GM10248 (cell line): Measurements from ENCODE around the gene AGBL5.

Experiments used
- CTCF ChIA-PET: fragments of 300-600 bp; sonication (Branson Sonifier 250); formaldehyde crosslinking; extraction: SDS; loops from one replicate; lab custom pipeline; 2021; ENCODE audit warnings: antibody characterized with exemption; lab: Yijun Ruan, JAX
- POLR2A ChIA-PET: fragments of 350-650 bp; sonication (Branson Sonifier 250); formaldehyde crosslinking; extraction: SDS; loops from one replicate; lab custom pipeline; 2020; ENCODE audit warnings: antibody characterized with exemption; lab: Yijun Ruan, JAX
- DNase-seq: peaks from one replicate; pipeline ENCODE4 v3.0.0; 2012; ENCODE audit errors: extremely low spot score
- CTCF ChIP-seq: IDR thresholded peaks from 2 replicates; pipeline ENCODE4 v1.5.1; 2012; ENCODE audit warnings: mild to moderate bottlenecking, low read depth; ENCODE audit errors: extremely low read depth, missing control alignments, control extremely low read depth

AGBL5 gene

GRCh38 chr2:27007416-27008374, 43.8 kb upstream of the AGBL5 start:
- no peak for DNase-seq
- TF ChIP-seq CTCF: no peak
- CTCF ChIA-PET: interaction anchor here (1.0 to 5.8 kb wide), 4 partner anchors 9 to 65 kb away, joined by 3 to 22 read pairs (median 7); no protein-coding TSS in a partner anchor
- POLR2A ChIA-PET: no interaction called here

- no peak for DNase-seq
- POLR2A ChIA-PET: no interaction called here
- CTCF ChIA-PET: interaction anchor here (12.3 kb wide), 1 partner anchor 47 kb away, joined by 244 read pairs; no protein-coding TSS in a partner anchor
- TF ChIP-seq CTCF: no peak
Observed at GRCh38 chr2:27008678-27009077, 42.8 kb upstream of the AGBL5 start.

GRCh38 chr2:27009083-27009482, 42.4 kb upstream of the AGBL5 start:
- ChIA-PET POLR2A (no interaction called here), CTCF (interaction anchor here (0.8 to 12.3 kb wide), 3 partner anchors 47 to 72 kb away, joined by 3 to 244 read pairs (median 3); no protein-coding TSS in a partner anchor)
- TF ChIP-seq CTCF: no peak
- no peak for DNase-seq

- no peak for TF ChIP-seq CTCF
Observed at GRCh38 chr2:27009716-27010115, 41.8 kb upstream of the AGBL5 start.

GRCh38 chr2:27010139-27010538, 41.3 kb upstream of the AGBL5 start:
- CTCF ChIA-PET: interaction anchor here (1.2 to 12.3 kb wide), 3 partner anchors 48 to 280 kb away, joined by 3 to 244 read pairs (median 3); no protein-coding TSS in a partner anchor

More at GRCh38 chr2:27009716-27010115, 41.8 kb upstream of the AGBL5 start:
- CTCF ChIA-PET: interaction anchor here (0.8 to 12.3 kb wide), 4 partner anchors 48 to 280 kb away, joined by 3 to 244 read pairs (median 3); no protein-coding TSS in a partner anchor
- DNase-seq: no peak
- POLR2A ChIA-PET: no interaction called here

More at GRCh38 chr2:27010139-27010538, 41.3 kb upstream of the AGBL5 start:
- no peak for DNase-seq
- POLR2A ChIA-PET: no interaction called here
- TF ChIP-seq CTCF: no peak
